NCI-H146 treated with DMSO at 0.1 percent for 48 hours (cell line): ENCODE measurements around the gene CCL13.

Experiments used
- DNase-seq: peaks from one replicate; lab custom pipeline; 2025; ENCODE audit not compliant: unreplicated experiment; lab: John Stamatoyannopoulos, UW

Gene CCL13

DNA sequence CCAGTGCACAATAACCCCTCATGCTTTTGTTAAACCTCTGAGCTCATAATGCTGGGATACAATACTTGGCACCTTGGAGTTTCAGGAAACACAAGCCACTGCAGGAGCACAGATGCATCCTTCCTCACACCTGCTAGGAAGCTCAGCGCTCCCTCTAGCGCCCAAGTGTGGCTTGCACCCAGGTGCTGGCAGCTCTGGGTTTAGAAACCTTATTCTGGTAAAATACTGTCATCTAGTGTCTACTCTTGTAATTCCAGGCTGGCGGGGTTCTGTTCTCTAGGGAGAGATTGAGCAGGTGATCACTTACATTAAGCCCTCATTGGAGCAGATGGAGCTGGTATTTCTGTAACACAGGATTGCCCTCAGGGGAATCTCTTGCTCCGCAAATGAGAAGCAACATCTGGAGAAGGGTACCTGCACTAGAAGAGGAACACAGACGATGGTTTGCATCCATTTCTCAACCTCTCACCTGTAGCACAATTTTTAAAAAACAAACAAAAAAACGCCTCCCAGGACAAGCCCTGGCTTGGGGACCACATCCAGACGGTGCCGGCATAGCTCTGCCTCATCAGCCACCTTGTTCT, 5.3 kb downstream of the CCL13 start:
- peak; percentile 56 for DNase-seq

DNA sequence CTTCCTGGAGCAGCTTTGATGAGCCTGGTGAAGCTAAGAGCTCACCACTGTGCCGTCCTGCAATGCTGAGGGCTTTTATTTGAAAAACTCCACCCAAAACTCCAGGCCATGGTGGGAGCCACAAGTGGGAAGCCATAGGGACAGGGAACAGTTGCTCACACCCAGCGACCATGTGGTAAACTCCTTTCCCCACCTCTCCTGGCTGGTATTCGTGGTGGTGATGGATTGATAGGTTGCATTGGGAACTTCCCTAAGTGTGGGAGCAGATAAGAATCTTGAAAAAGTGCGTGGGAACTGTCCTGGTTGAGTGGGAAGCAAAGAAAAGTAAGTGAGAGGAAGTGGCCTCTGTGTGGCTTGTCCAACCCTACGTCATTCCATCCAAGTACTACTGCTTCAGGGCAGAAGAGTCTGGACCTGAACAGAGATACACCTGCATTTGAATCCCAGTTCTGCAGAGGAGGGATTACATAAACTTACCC, 6.9 kb downstream of the CCL13 start, which contains the start of gene CCL1:
TSS of gene CCL1 (minus strand) at position 51 of the 479 bp plus-strand sequence. CDS start 72 bp downstream, outside the sequence.
- no peak for DNase-seq

DNA sequence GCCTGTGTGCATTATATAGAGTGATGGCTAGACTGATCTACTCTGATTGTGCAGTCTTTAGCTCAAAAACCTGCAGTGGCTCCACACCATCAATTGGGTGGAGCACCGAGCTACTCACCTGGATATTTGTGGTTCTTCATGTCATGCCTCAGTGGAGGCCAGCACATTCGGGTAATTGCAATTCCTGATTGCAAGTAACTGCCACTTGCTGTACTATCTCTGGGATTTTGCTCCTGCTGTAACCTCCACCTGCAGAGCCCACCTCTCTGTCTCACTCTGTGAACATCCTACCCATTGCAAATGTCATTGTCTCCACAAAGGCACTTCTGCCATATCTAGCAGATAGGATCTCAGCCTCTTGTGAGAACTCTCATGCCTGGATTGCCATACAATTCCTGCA, 8.5 kb downstream of the CCL13 start:
- no peak for DNase-seq

DNA sequence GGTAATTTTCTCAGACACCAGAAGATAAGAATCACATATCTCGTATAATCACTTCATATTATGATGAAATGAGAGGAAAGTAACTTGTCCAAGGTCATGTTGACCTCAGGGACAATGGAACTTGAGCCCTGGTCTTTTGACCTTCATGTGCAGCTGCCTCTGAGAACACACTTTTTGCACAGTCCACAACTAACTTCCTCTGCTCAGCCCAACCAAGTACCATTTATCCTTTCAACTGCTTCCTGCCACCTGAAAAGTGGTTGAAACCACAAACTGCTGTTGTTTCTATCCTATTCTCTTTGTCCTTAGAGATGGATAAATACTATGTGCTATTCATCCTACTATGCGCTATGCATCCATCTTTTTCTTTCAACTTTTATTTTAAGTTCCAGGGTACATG, 9.1 kb downstream of the CCL13 start:
- DNase-seq, result no peak

DNA sequence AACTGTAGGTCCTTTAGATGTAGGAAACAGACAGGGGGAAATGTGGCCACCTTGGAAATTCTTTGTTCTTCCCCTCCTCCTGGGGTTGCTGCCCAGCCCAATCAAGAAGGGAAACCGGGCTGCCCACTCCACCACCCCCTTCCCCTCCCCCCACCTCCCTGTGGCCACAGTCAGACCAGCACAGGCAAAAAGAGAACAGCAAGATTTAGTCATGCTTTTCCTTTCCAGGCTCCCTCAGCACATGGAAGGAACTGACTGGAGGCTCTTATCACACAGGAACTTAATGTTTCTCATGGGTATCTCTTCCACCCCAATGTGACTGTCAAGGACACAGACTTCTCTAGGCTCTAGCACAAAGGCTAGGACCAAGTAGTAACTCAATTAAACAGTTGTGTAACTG, 9.7 kb downstream of the CCL13 start:
- DNase-seq, result no peak

DNA sequence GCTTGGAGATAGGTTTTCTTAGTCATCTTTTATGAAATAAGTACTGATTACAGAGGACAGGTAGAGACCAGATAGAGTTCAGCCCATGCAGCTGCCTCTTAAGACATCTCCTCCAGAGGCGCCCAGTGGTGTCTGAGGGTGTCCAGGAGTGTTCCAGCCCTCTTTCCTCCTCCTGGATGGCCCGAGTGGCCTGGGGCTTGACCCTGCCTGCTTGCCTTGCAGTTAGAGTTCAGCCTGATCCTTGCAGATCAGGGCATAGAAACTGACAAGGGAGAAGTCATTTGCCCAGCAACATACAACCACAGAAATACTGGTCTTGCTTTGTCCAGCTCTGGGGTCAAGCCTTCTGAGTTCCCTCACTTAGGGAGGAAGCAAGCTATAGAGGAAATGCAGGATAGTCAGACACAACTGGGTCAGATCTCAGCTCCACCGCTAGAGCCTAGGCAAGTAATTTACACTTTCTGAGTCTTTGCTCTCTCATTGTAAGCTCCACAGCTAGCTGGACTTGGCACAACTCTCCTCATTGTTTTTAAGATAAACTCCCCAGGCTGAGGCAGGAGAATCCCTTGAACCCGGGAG, 10.3 kb downstream of the CCL13 start:
- no peak for DNase-seq

DNA sequence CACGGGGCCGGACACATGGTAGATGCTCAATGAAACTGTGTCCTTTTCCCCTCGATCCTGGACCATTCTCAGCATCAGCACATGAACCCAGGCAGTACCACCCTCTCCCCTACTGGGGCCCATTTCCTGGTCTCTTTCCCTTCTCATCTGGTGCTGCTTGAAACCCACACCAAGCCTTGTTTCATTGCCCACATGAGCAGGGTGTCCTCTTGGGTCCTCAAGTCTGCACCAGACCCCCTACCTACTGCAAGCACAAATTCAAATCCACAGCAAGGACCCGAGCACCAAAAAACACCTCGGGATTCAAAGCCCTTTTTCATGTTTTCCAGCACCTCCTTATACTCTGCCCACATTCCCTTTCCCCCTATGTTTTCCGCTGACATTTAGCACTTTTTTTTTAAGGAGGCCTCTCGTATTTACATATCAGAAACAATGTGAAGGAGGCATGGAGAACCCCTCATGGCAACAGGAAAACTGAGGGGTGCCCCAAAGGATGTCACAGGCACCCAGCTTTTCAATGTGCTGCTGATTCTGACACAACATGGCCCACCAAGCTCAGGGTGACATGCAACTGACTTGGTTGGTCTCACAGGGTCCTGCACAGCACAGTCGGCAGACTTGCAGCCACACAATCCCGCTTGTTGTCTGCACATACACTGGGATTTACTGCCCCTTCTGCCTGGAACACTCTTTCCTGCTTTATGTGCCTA, 11.4 kb downstream of the CCL13 start:
- no peak for DNase-seq

DNA sequence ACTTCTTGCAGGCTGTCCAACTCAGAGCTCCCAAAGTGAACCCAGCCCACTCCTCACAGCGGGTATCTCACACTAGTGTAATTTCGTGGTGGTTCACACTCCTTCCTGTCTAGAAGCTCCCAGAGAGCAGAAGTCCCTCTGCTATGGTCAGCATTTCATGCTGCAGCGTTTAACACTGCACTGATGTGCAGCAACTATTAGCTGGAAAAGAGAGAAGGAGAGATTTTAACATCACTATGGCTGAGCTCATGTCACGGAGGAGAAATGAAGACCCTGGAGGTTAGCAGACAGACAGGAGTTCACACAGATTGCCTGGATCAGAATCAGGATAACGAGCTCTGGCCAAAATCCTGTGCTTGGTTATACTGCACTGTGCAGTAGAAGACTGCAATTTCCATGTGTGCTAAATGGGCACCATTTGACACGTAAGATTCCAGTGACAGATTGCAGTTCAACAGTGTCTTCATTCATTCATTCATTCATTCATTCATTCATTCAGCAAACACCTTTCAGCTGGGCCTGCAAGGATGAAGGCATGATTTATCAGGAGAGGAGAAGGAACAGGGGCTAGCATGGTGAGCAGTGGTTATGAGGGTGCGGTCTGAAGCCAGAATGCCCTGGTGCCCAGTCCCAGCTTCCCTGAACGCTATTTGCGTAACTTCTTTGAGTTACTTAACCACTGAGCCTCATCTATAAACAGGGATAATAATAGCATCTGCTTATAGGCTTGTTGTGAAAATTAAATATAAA, 12.1 kb downstream of the CCL13 start:
- DNase-seq, result no peak

DNA sequence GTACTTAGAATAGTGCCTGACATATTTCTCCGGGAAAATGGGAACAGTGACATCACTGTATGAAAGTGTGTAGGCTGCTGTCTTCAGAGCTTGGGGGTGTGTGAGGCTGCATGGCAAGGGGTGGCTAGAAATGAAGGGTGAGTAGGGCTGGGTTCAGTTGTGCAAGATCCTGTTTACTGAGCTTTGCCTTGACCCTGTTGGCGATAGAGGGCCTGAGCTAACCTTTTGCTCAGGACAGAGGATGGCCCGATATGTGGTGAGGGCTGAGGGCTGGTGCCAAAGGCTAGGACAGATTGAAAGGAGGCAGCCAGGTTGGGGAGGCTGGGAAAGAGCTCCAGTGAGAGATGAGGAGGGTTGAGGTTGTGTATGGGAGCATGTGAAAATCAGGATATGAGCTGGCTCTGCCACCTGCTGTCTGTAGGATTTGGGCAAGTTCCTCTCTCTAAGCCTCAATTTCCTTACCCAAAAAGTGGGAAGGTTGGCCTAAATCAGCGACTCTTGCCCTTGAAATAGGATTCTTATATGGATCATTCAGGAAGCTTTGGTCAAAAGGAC, 12.7 kb downstream of the CCL13 start:
- no peak for DNase-seq

DNA sequence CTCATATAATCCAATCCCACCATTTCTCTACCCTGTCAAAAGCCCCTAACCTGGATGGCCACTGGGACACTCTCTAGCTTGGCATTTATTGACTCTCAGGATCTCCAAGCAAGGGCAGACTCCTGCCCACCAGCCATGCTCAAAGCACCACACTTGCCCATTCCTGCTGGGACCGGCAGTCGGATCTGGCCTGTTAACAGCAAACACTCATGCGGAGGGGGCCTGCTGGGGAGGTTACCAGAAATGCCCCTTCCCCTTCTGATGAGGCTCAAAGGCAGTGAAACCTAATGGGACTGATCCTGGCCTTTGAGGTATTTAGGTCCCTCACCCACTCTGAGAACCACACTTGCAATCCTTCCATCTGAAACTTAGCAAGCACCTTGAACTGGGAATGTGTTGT, 13.3 kb downstream of the CCL13 start:
- DNase-seq, result no peak

DNA sequence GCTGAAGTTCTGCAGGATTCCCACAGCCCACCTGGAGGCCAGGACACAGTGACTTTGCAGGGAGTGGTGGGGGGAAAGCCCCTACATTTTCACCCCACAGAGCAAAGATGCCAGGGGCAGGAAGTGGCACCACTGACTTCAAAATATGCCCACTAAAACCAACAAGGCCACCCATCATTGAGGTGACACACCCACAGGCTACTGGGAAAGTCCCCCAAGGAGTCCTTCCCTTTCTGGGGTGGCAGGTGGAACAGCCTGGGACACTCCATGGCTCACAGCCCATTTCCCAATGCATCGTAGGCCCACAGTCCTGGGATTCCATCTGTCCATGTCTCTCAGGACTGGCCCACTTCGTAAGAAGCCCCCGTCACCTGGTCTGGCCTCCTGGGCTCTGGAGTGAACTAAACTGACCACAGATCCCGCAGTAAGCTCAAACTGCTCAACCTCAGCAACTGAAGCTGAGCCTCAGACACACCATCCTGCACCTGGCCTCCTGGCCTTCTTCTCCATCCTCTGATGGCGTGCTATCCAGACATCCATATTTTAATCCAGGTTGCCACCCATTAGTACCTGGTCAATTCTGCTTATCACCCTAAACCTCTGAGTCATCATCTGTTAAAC, 14.2 kb downstream of the CCL13 start:
- no peak for DNase-seq

DNA sequence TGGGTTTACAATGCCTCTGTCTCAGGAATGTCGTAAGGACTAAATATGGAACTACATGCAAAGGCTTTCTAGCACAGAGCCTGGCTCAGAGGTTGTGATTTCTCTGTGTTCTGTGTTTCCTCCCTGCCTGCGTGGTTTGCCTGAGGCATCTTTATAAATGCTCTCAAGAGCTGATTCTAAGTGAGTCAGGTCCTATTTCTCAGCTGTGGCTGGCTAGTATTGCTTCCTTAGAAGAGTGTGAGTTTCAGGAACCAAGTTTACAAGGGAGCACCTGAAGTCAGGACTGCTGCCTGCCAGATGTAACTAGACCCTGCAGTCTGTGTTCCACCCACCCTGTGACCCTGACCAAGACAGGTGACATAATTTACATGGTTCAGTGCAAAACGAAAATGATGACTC, 14.7 kb downstream of the CCL13 start:
- no peak for DNase-seq

DNA sequence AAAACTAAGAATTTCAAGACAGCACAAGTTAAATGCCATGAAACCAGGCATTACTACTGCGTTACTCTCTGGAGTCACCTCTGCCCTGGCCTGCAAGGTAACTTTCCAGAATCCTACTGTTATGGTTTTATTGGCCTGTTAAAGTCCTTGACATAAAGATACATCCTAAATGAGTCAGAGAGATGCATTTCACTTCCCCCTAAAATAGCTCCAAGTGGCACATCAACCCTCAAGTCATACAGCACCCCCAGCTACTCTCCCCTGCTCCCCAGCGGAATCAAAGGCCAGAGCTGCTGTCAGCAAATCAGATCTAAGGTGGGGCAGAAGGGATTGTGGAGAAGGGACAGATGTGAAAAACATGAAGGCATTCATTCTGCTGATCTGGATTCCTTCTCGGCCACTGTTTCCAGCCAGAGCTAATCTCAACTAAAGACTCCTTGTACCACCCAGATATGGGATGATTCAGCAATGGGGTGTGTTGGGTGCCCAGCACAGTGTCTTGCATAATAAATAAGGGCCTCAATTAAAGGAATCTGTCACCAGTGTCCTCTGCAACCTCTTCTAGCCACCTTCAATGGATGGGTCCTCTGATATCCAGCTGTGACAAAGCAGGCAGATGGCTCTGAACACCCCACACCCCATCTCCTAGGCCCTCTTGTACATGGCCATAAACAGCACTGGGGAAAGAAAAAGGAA, 15.3 kb downstream of the CCL13 start:
- DNase-seq, result no peak

DNA sequence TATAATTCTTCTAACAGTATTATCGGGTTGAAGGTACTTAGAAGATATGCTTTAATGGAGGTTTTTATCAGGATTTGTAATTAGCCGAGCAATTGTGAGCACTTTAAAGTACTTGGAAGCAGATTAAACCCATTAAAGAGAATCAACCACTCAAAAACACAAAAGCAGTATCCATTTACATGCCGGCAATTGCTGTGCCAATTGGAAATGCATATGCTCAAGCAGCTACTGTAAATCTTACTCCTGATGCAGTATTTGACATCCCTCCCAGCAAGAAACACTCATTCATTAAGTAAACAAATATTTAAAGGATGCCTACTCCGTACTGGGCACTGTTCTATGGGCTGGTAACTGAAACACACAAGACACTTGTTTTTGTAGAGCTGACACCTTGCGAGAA, 18.2 kb downstream of the CCL13 start:
- no peak for DNase-seq

DNA sequence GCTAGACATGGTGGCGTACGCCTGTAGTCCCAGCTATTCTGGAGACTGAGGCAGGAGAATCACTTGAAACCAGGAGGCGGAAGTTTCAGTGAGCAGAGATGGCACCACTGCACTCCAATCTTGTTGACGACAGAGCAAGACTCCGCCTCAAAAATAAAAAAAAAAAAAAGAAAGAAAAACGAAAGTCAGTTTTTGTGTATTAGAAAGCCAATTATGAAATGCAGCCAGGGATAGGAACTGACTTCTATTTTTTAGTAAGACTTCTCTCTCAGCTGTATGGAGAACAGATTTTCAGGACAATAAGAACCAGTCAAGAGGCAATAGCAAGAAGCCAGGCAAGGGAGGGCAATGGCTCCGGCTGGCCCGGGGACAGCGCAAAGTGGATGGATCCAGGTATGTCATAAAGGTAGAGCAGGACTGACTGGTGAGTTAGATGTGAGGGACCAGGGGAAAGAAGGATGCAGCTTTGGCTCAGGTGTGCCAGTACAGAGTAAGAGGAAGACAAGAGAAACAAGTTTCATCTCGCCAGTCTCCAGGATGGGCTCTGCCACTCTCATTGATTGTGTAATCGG, 19.2 kb downstream of the CCL13 start:
- no peak for DNase-seq

DNA sequence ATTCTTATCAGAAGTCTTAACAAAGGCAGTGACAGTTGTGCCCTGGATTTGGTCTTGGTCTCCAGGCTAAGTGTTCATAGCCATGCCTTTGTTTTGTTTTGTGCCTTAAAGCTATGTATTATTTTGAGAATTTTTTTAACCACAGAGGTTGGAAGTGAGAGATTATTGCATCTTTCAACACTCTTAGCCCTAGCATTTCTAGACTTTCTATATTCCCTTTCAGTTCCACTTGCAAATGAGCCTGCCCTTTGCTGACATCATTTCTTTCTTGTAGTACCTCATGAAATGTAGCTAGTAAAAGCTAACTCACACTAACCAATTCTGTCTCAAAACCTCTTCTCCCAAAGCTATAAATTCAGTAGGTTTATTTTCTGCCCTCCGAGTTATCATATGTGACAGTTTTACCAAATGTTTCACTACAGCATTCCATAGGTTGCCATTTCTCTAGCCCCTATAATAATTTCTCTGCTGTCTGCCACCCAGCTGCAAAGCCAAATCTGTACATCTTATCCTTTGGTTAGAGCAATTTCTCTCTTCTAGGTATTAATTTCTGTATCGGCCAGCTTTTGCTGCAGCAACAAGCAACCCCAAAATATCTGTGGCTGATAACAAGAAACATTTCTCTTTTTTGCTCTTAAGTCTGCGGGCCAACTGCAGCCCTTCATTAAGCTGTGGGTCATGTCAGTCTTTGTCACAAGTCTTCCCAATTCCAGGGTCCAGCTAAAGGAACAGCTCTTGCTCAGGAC, 21.0 kb downstream of the CCL13 start:
- no peak for DNase-seq

DNA sequence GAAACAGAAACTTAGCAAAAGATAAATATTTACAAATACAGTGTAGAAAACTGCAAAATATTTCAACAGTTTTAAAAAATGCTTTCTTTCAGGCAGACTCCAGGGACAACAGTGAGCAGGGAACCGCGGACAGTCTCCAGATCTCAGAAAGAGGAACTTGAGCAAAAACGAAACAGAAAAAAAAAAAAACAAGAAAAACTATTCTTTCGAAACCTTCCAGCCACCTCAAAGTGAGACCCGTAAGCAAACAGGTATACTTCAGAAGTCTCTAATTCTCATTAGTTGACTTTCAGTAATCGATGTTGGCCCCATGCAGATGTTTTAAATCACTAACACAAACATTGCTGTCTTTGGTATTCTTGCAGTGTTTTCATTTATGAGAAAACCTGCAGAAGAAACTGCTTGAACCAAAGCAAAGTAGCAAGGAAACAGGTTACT, 22.4 kb downstream of the CCL13 start:
- no peak for DNase-seq

DNA sequence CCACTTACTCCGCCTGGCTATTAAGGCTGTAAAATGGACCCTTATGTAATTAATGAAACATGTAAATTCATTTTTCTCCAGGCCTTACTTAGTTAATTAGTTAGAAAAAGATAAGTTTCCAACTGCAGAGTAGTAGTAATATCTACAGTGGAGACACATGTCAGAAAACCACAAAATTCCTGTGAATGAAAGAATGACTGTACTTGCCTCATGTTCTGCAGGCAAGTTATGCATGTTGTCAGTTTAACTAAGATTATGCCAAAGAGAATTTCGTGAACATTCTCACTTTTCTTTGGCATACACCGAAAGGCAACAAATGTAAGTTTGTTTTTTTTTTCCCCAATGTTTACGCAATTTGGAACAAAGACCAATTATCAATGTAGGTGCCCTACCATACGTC, 23.6 kb downstream of the CCL13 start:
- no peak for DNase-seq

DNA sequence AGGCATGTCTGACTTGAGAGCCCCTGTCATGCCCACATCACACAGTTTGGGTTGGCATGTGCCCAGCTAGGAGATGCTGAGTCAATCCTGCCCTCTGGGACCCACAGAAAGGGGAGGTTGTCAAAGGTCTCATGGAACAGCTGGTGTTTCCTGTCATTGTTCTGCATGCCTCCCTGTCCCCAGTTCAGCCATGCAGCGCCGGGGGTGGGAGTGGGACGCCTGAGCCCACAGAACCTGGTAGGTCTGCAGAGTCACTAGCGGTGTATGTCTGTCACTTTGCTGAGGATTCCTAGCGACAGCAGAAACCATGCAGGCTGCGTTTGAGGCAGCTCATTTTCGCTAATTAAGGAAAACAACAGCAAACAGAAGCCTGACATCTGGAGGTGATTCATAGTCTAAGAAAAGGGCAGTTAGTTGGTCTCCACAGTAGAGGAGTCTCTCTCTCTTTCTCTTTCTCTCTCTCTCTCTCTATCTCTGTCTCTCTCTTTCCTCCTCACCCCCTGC, 26.4 kb downstream of the CCL13 start:
- DNase-seq, result no peak
